HEK293 (cell line): ENCODE measurements around the gene GAS7.

Experiments
- PRDM10 ChIP-seq: fragments of 450-650 bp; formaldehyde crosslinking; IDR thresholded peaks from 2 replicates; pipeline ENCODE4 v1.5.1; 2016; ENCODE audit warnings: missing biosample characterization, missing genetic modification characterization
- YY1 ChIP-seq: fragments of 450-650 bp; formaldehyde crosslinking; IDR thresholded peaks from 2 replicates; pipeline ENCODE4 v1.5.1; 2018; ENCODE audit warnings: missing biosample characterization, missing genetic modification characterization
- ZBTB26 ChIP-seq: fragments of 450-650 bp; formaldehyde crosslinking; optimal IDR thresholded peaks from 2 replicates; pipeline ENCODE3; 2016; ENCODE audit warnings: missing biosample characterization, mild to moderate bottlenecking, missing genetic modification characterization
- ZNF214 ChIP-seq: fragments of 450-650 bp; formaldehyde crosslinking; IDR thresholded peaks from 2 replicates; pipeline ENCODE4 v1.5.1; 2017; ENCODE audit warnings: missing biosample characterization, mild to moderate bottlenecking, missing genetic modification characterization, borderline replicate concordance
- ZNF266 ChIP-seq: fragments of 450-650 bp; formaldehyde crosslinking; IDR thresholded peaks from 2 replicates; pipeline ENCODE4 v1.5.1; 2016; ENCODE audit warnings: missing biosample characterization, missing genetic modification characterization, low read depth
- ZNF311 ChIP-seq: fragments of 450-650 bp; formaldehyde crosslinking; IDR thresholded peaks from 2 replicates; pipeline ENCODE4 v1.5.1; 2017; ENCODE audit warnings: missing biosample characterization, missing genetic modification characterization, borderline replicate concordance
- ZNF544 ChIP-seq: fragments of 450-650 bp; formaldehyde crosslinking; IDR thresholded peaks from 2 replicates; pipeline ENCODE4 v1.5.0; 2017; ENCODE audit warnings: missing biosample characterization, missing genetic modification characterization
- ZNF621 ChIP-seq: fragments of 450-650 bp; formaldehyde crosslinking; IDR thresholded peaks from 2 replicates; pipeline ENCODE4 v1.5.1; 2017; ENCODE audit warnings: missing biosample characterization, missing genetic modification characterization
- TF ChIP-seq, protein P1 (sequence below): fragments of 450-650 bp; formaldehyde crosslinking; IDR thresholded peaks from 2 replicates; pipeline ENCODE4 v1.5.1; 2016; ENCODE audit warnings: missing biosample characterization, missing genetic modification characterization
- TF ChIP-seq, protein P2 (sequence below): fragments of 450-650 bp; formaldehyde crosslinking; IDR thresholded peaks from 2 replicates; pipeline ENCODE4 v1.5.1; 2016; ENCODE audit warnings: missing biosample characterization, missing genetic modification characterization

- TF ChIP-seq, protein P1, sequence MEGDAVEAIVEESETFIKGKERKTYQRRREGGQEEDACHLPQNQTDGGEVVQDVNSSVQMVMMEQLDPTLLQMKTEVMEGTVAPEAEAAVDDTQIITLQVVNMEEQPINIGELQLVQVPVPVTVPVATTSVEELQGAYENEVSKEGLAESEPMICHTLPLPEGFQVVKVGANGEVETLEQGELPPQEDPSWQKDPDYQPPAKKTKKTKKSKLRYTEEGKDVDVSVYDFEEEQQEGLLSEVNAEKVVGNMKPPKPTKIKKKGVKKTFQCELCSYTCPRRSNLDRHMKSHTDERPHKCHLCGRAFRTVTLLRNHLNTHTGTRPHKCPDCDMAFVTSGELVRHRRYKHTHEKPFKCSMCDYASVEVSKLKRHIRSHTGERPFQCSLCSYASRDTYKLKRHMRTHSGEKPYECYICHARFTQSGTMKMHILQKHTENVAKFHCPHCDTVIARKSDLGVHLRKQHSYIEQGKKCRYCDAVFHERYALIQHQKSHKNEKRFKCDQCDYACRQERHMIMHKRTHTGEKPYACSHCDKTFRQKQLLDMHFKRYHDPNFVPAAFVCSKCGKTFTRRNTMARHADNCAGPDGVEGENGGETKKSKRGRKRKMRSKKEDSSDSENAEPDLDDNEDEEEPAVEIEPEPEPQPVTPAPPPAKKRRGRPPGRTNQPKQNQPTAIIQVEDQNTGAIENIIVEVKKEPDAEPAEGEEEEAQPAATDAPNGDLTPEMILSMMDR (tag by site-specific recombination) = no peak
- TF ChIP-seq ZBTB26 (tag by site-specific recombination) (no peak), ZNF544 (no peak), YY1 (tag by site-specific recombination) (no peak), PRDM10 (tag by site-specific recombination) (no peak), ZNF311 (tag by site-specific recombination) (no peak), ZNF621 (tag by site-specific recombination) (no peak), ZNF214 (tag by site-specific recombination) (no peak), ZNF266 (tag by site-specific recombination) (no peak)
- TF ChIP-seq, protein P2, sequence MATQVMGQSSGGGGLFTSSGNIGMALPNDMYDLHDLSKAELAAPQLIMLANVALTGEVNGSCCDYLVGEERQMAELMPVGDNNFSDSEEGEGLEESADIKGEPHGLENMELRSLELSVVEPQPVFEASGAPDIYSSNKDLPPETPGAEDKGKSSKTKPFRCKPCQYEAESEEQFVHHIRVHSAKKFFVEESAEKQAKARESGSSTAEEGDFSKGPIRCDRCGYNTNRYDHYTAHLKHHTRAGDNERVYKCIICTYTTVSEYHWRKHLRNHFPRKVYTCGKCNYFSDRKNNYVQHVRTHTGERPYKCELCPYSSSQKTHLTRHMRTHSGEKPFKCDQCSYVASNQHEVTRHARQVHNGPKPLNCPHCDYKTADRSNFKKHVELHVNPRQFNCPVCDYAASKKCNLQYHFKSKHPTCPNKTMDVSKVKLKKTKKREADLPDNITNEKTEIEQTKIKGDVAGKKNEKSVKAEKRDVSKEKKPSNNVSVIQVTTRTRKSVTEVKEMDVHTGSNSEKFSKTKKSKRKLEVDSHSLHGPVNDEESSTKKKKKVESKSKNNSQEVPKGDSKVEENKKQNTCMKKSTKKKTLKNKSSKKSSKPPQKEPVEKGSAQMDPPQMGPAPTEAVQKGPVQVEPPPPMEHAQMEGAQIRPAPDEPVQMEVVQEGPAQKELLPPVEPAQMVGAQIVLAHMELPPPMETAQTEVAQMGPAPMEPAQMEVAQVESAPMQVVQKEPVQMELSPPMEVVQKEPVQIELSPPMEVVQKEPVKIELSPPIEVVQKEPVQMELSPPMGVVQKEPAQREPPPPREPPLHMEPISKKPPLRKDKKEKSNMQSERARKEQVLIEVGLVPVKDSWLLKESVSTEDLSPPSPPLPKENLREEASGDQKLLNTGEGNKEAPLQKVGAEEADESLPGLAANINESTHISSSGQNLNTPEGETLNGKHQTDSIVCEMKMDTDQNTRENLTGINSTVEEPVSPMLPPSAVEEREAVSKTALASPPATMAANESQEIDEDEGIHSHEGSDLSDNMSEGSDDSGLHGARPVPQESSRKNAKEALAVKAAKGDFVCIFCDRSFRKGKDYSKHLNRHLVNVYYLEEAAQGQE (tag by site-specific recombination) = no peak
Observed at GRCh38 chr17:10070690-10071089, 127.7 kb downstream of the GAS7 start.
